GM23248 (cell line): Measurements from ENCODE around the gene ULK4.

Experiments
- EZH2 ChIP-seq: fragments of 200-600 bp; sonication (generic); IDR thresholded peaks from 2 replicates; pipeline ENCODE4 v1.6.1; 2018; ENCODE audit warnings: antibody characterized with exemption, mild to moderate bottlenecking; ENCODE audit not compliant: insufficient read depth, poor library complexity, severe bottlenecking
- EZH2phosphoT487 ChIP-seq: fragments of 200-600 bp; sonication (generic); IDR thresholded peaks from 2 replicates; pipeline ENCODE4 v1.6.1; 2018; ENCODE audit warnings: antibody characterized with exemption, moderate library complexity, mild to moderate bottlenecking, low read depth; ENCODE audit not compliant: insufficient read depth

- TF ChIP-seq EZH2 (no peak), EZH2phosphoT487 (no peak)
Observed at GRCh38 chr3:41210966-41211365, 750.9 kb downstream of the ULK4 start.
